GM23248 (cell line): Measurements from ENCODE around the gene MYH9.

ENCODE experiments used
- EZH2 ChIP-seq: fragments of 200-600 bp; sonication (generic); IDR thresholded peaks from 2 replicates; pipeline ENCODE4 v1.6.1; 2018; ENCODE audit warnings: antibody characterized with exemption, mild to moderate bottlenecking; ENCODE audit not compliant: insufficient read depth, poor library complexity, severe bottlenecking
- EZH2phosphoT487 ChIP-seq: fragments of 200-600 bp; sonication (generic); IDR thresholded peaks from 2 replicates; pipeline ENCODE4 v1.6.1; 2018; ENCODE audit warnings: antibody characterized with exemption, moderate library complexity, mild to moderate bottlenecking, low read depth; ENCODE audit not compliant: insufficient read depth

- TF ChIP-seq EZH2 (no peak), EZH2phosphoT487 (no peak)
Measured at GRCh38 chr22:36343070-36343719, 44.6 kb downstream of the MYH9 start.
